ENCODE results near the gene CDKN2B. TPM values are rescaled to one million over a fixed set of nuclear protein-coding genes. Genes with fewer than 3 reads are reported as not detected.
"Not testable (repeated sequence)": the region's sequence is repeated elsewhere in the genome, so short reads cannot be mapped to it uniquely, and the experiment has no call there.

Gene CDKN2B
- polyA plus RNA-seq, 6 donors from 2014 or later, result 0.25 to 0.90 (median 0.43) TPM; not detected in 1

GRCh38 chr9:21968331-21969010 is 40.6 kb downstream of the CDKN2B start:
- DNase-seq (no peak), ATAC-seq (ENCODE audit: low read depth in 2 of 2) (no peak)
- peak overlapping the region in 5 of 6 donors; percentile 83 to 99 (median 94) for H3K27ac Mint-ChIP-seq
- H3K9me3 Mint-ChIP-seq, result peaks cover 11 to 61% (median 39%) of the 10 kb centered on the region in 7 donors
- H3K4me3 Mint-ChIP-seq, result peak overlapping the region; percentile 20 to 73 (median 48)
- H3K4me1 Mint-ChIP-seq, result peaks cover 21 to 37% (median 32%) of the 10 kb centered on the region in 3 donors
- H3K36me3 Mint-ChIP-seq, result peaks cover 19 to 39% of the 10 kb centered on the region in 2 donors
- peaks cover 85 to 90% (median 87%) of the 10 kb centered on the region in 3 donors for H3K27me3 Mint-ChIP-seq

DNA sequence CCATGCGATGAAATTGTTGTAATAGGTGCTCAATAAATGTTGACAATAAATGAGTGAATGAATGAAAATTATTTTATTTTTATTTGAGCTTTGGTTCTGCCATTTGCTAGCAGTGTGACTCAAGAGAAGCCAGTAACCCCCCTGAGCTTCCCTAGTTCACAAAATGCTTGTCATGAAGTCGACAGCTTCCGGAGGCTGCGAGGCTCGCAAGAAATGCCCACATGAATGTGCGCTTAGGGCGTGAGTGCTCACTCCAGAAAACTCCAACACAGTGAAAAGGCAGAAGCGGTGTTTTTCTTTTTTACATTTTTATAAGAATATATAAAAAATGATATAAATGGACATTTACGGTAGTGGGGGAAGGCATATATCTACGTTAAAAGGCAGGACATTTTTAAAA is 41.4 kb downstream of the CDKN2B start:
- DNase-seq, result no peak
- peaks cover 11 to 61% (median 41%) of the 10 kb centered on the region in 7 donors for H3K9me3 Mint-ChIP-seq
- H3K27me3 Mint-ChIP-seq, result peaks cover 89 to 93% (median 91%) of the 10 kb centered on the region in 3 donors
- peaks cover 18 to 39% of the 10 kb centered on the region in 2 donors for H3K36me3 Mint-ChIP-seq
- H3K4me1 Mint-ChIP-seq, result peaks cover 21 to 34% (median 30%) of the 10 kb centered on the region in 3 donors
- peak overlapping the region in 4 of 8 donors; percentile 29 to 75 (median 55) for H3K4me3 Mint-ChIP-seq
- ATAC-seq (ENCODE audit: low read depth in 2 of 2), result no peak
- H3K27ac Mint-ChIP-seq, result peak overlapping the region in 5 of 6 donors; percentile 44 to 99 (median 95)

- peak overlapping the region in 5 of 6 donors; percentile 33 to 95 (median 66) for H3K27ac Mint-ChIP-seq
- peak overlapping the region in 4 of 8 donors; percentile 15 to 75 (median 54) for H3K4me3 Mint-ChIP-seq
- peaks cover 89 to 93% (median 91%) of the 10 kb centered on the region in 3 donors for H3K27me3 Mint-ChIP-seq
- ATAC-seq (ENCODE audit: low read depth in 2 of 2), result no peak
- peaks cover 18 to 39% of the 10 kb centered on the region in 2 donors for H3K36me3 Mint-ChIP-seq
- peaks cover 11 to 64% (median 41%) of the 10 kb centered on the region in 7 donors for H3K9me3 Mint-ChIP-seq
- no peak for DNase-seq
- peaks cover 21 to 34% (median 30%) of the 10 kb centered on the region in 3 donors for H3K4me1 Mint-ChIP-seq
Observed at GRCh38 chr9:21967169-21967568, 41.9 kb downstream of the CDKN2B start.

- Mint-ChIP-seq H3K4me1 (peaks cover 20 to 34% (median 30%) of the 10 kb centered on the region in 3 donors), H3K27ac (peak overlapping the region in 4 of 6 donors; percentile 80 to 98 (median 94)), H3K4me3 (peak overlapping the region in 5 of 8 donors; percentile 50 to 89 (median 79)), H3K9me3 (peaks cover 11 to 63% (median 38%) of the 10 kb centered on the region in 7 donors), H3K27me3 (peaks cover 89 to 93% (median 91%) of the 10 kb centered on the region in 3 donors), H3K36me3 (peaks cover 18 to 36% of the 10 kb centered on the region in 2 donors)
- ATAC-seq (ENCODE audit: low read depth in 2 of 2) (no peak), DNase-seq (no peak)
Observed at GRCh38 chr9:21966140-21966851, 42.8 kb downstream of the CDKN2B start.

DNA sequence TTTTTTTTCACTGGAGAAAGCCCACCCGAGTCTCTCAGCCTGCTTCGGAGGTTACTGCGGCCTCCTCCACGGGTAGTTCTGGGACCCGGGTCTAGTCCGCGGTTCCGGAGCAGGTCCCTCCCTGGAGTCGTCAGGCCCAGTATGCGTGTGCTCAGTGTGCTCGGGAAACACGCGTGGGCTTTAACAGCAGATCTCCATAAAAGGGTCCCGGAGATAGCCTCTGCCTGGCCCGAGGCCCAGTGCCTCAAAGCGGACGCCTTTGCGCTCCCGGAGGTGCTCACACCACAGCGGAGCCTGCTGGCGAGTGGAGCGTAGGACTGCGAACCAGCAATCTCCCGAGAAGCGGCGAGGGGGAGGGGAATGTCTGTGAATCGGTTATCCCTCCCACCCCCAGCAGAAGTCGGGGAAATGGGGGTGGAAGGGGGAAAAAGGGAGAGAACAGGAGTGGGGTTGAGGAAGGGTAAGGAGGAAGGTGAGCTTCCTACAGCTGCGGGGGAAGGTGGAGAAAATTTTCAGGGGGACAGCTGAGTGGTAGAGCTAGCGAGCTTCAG is 43.6 kb downstream of the CDKN2B start:
- no peak for DNase-seq
- peak overlapping the region; percentile 65 to 89 (median 77) for H3K4me3 Mint-ChIP-seq
- peaks cover 17 to 34% (median 30%) of the 10 kb centered on the region in 3 donors for H3K4me1 Mint-ChIP-seq
- ATAC-seq (ENCODE audit: low read depth in 2 of 2), result peak; percentile 53 to 55
- peaks cover 11 to 59% (median 35%) of the 10 kb centered on the region in 7 donors for H3K9me3 Mint-ChIP-seq
- H3K27me3 Mint-ChIP-seq, result peaks cover 90 to 94% (median 90%) of the 10 kb centered on the region in 3 donors
- H3K27ac Mint-ChIP-seq, result peak overlapping the region in 5 of 6 donors; percentile 80 to 94 (median 86)
- H3K36me3 Mint-ChIP-seq, result peaks cover 20 to 33% of the 10 kb centered on the region in 2 donors

DNA sequence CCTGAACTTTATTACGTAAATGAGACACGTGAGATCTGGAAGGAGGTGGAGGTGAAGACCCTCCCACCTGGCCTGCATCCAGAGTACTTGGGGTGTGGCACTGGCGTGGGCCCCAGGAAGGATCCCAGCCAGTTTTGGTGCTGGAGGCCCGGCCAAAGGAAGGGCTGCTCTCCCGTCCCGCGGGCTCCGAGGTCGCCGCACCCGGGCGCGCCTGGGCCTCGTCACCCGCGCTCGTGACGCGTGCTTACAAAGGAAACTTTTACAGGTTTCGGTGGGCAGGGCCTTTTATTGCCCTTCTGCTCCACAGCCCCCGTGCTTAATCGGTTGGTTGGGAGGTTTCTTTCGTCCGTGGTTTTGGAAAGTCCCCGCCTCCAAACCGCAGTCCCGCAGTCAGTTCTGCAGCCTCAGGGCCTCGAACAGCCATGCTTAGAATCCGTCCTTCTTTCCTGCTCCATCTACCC is 44.1 kb downstream of the CDKN2B start:
- H3K9me3 Mint-ChIP-seq, result peaks cover 11 to 54% (median 32%) of the 10 kb centered on the region in 7 donors

GRCh38 chr9:21961569-21961968 is 47.5 kb downstream of the CDKN2B start:
- H3K27me3 Mint-ChIP-seq, result peaks cover 70 to 73% (median 72%) of the 10 kb centered on the region in 3 donors
- H3K36me3 Mint-ChIP-seq, result peaks cover 14% of the 10 kb centered on the region in 2 donors
- no peak for ATAC-seq (ENCODE audit: low read depth in 2 of 2)
- no peak overlapping the region for H3K4me3 Mint-ChIP-seq
- no peak for DNase-seq
- H3K9me3 Mint-ChIP-seq, result peaks cover 5 to 31% (median 10%) of the 10 kb centered on the region in 7 donors
- H3K27ac Mint-ChIP-seq, result no peak overlapping the region
- H3K4me1 Mint-ChIP-seq, result peaks cover 11 to 20% (median 13%) of the 10 kb centered on the region in 3 donors

More for the DNA sequence above, 44.1 kb downstream of the CDKN2B start:
- Mint-ChIP-seq H3K27me3 (peaks cover 90 to 95% (median 90%) of the 10 kb centered on the region in 3 donors), H3K36me3 (peaks cover 22 to 29% of the 10 kb centered on the region in 2 donors), H3K4me3 (peak overlapping the region; percentile 65 to 89 (median 77)), H3K27ac (peak overlapping the region in 5 of 6 donors; percentile 80 to 94 (median 88)), H3K4me1 (peaks cover 17 to 34% (median 28%) of the 10 kb centered on the region in 3 donors)
- ATAC-seq (ENCODE audit: low read depth in 2 of 2), result peak; percentile 76 to 79
- peak; percentile 55 for DNase-seq

DNA sequence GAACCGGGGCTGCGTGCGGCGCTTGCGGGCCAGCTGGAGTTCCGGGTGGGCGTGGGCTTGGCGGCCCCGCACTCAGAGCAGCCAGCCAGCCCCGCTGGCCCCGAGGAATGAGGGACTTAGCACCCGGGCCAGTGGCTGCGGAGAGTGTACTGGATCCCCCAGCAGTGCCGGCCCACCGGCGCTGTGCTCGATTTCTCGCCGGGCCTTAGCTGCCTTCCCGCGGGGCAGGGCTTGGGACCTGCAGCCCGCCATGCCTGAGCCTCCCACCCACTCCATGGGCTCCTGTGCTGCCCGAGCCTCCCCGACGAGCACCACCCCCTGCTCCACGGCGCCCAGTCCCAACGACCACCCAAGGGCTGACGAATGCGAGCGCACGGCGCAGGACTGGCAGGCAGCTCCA is 49.8 kb downstream of the CDKN2B start:
- not testable (repeated sequence) for H3K4me1 Mint-ChIP-seq; DNase-seq; H3K36me3 Mint-ChIP-seq; H3K4me3 Mint-ChIP-seq; ATAC-seq (ENCODE audit: low read depth in 2 of 2); H3K27ac Mint-ChIP-seq
- H3K9me3 Mint-ChIP-seq, result peaks cover 0 to 21% (median 7%) of the 10 kb centered on the region in 7 donors
- peaks cover 57 to 62% (median 59%) of the 10 kb centered on the region in 3 donors for H3K27me3 Mint-ChIP-seq

DNA sequence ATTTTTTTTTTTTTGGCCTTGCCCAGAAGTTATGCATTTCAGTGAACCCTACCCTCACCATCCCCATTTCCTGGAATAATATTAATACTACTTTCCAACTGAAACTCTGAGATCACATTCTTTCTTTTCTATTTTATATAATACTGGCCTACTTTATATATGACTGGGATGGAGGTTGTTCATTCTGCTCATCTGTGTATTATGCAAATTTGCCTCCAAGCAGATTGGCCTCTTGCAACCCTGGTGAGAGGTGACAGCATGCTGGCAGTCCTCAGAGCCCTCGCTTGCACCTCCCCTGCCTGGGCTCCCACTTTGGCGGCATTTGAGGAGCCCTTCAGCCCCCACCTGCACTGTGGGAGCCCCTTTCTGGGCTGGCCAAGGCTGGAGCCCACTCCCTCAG is 50.3 kb downstream of the CDKN2B start:
- Mint-ChIP-seq H3K9me3 (peaks cover 0 to 20% (median 7%) of the 10 kb centered on the region in 7 donors), H3K27ac (no peak overlapping the region), H3K36me3 (peaks cover 0 to 9% of the 10 kb centered on the region in 2 donors), H3K27me3 (peaks cover 55 to 62% (median 55%) of the 10 kb centered on the region in 3 donors), H3K4me1 (no peaks in the 10 kb centered on the region), H3K4me3 (no peak overlapping the region)
- no peak for DNase-seq
- no peak for ATAC-seq (ENCODE audit: low read depth in 2 of 2)

Other genes with a start within 250 kb of the CDKN2B start
- 10 to 100 TPM; 12.1 to 24.3 (median 18.1) TPM for gene MTAP, start 206.7 kb downstream of the CDKN2B start, polyA plus RNA-seq (ENCODE audit: low read depth in 6 of 6)
- gene CDKN2A, start 14.9 kb downstream of the CDKN2B start, polyA plus RNA-seq (ENCODE audit: low read depth in 6 of 6), result 1 to 10 TPM; 1.3 to 5.6 (median 4.6) TPM
- gene CDKN2B-AS1, start 14.5 kb downstream of the CDKN2B start, polyA plus RNA-seq (ENCODE audit: low read depth in 6 of 6), result 1 to 10 TPM in 1 of 6 donors, under 1 TPM in 3, not detected in 2; 0.48 to 1.2 (median 0.76) TPM